GM19438 (cell line): ENCODE results near the gene FMC1.

Source experiments
- ATAC-seq: cut with Tn5 transposase; IDR thresholded peaks from one replicate; pipeline ENCODE4 v1.9.1; 2021; ENCODE audit warnings: low read depth; ENCODE audit not compliant: unreplicated experiment

The FMC1 gene

DNA sequence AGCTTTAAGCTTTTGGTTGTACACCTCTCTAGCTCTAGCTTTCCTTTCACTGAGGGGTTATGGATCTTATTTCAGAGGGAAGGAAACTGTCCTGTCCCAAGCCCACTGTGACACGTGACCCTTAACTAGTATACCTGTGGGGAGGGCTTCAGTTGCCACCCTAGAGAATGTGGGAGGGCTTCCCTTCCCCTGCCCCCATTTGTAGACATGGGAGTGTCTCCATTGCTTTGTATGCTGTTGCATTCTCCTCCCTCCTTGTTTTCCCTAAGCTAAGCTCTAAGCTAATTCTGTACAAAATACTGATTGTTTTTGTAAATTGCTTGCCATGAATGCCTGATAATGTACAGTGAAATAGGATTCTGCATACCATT lies 29.8 kb downstream of the FMC1 start:
- ATAC-seq, result no peak

DNA sequence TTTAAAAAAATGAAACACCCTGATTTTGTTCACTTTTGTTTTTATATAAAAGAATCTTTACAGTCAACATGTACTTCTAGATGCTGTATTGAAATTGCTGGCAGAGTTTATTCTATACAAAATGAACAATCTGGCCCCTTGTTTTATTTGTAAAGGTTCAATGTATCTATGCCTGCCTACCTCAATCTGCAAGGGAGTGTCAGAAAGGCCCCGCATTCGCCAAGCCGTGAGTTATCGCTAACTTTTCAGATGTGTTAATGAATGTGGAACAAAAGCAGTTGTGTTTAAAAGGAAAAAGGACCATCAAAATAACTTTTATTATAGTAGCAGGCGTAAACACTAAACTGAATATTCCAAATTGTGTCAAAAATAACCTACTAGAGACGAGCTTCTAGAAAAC lies 33.1 kb downstream of the FMC1 start:
- no peak for ATAC-seq

DNA sequence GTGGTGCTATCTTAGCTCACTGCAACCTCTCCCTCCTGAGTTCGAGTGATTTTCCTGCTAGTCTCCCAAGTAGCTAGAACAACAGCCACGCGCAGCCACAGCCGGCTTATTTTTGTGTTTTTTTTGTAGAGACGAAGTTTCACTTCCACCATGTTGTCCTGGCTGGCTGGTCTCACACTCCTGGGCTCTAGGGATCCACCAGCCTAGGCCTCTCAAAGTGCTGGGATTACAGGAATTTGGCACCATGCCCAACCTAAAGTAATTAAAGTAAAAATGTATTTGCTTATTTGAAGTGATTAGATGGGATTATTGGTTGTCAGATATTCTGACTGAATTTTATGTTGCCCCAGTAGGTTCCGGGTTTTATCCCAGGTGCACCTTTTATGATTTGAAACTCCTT lies 41.3 kb downstream of the FMC1 start:
- ATAC-seq, result no peak

GRCh38 chr7:139384611-139385010 lies 43.5 kb downstream of the FMC1 start:
- no peak for ATAC-seq

- ATAC-seq, result no peak
These were observed 46.5 kb downstream of the FMC1 start for GRCh38 chr7:139387594-139387993.

- no peak for ATAC-seq
These were observed 48.0 kb downstream of the FMC1 start for GRCh38 chr7:139389091-139389490.

GRCh38 chr7:139389774-139390173 lies 48.6 kb downstream of the FMC1 start:
- ATAC-seq, result no peak

- no peak for ATAC-seq
These were observed 52.6 kb downstream of the FMC1 start for GRCh38 chr7:139393621-139394211.

DNA sequence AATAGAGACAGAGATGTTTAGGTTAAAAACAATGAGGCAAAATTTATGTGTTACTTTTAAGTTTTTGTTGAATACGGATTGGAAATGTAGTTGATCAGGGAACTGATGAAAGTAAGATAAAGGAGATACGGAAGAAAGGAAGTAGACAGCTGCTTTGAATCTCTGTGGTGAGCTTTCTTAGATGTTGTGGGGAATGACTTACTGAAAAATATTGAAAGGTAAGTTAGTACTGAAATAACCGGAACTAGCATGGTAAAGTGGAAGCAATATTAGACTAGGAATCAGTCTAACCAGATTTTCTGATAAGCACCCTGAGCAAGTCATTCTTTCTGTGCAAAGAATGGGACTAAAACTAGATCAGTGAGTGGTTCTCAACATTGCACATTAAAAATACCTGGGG lies 53.4 kb downstream of the FMC1 start:
- ATAC-seq, result no peak
